K562 (cell line): ENCODE data around the gene QSOX2. TPM values are rescaled to one million over a fixed set of nuclear protein-coding genes. Genes with fewer than 3 reads are reported as not detected.

Source experiments
- ATF3 ChIP-seq, 2 experiments: fragments of 450-650 bp in 1 of 2; sonication (generic) in 1 of 2; formaldehyde crosslinking in 1 of 2; IDR thresholded peaks in 1 of 2; conservative IDR thresholded peaks in 1 of 2; 2 replicates each; pipeline versions ENCODE4 v1.6.1 to v1.8.1; 2016 to 2023; ENCODE audit warnings: mild to moderate bottlenecking in 2 of 2, moderate library complexity in 2 of 2, inconsistent platforms in 1 of 2, missing genetic modification reagents in 1 of 2
- ATF4 ChIP-seq: fragments of 450-650 bp; formaldehyde crosslinking; IDR thresholded peaks from 2 replicates; pipeline ENCODE4 v1.4.0; 2022; ENCODE audit warnings: mild to moderate bottlenecking, moderate library complexity
- CBFA2T2 ChIP-seq: fragments of 450-650 bp; conservative IDR thresholded peaks from 2 replicates; pipeline ENCODE4 v1.6.1; 2017; ENCODE audit warnings: mild to moderate bottlenecking
- CEBPG ChIP-seq, 3 experiments: fragments of 200-800 bp in 1 of 3; sonication (Bioruptor generic) in 1 of 3; sonication (generic) in 1 of 3; formaldehyde crosslinking in 1 of 3; IDR thresholded peaks in 2 of 3; conservative IDR thresholded peaks in 1 of 3; 2 replicates each; pipeline versions ENCODE4 v1.6.1 to v1.8.0; 2016 to 2022; ENCODE audit warnings: missing compliant biosample characterization in 2 of 3, missing genetic modification characterization in 2 of 3, mild to moderate bottlenecking in 1 of 3, missing genetic modification reagents in 1 of 3
- DIDO1 ChIP-seq: fragments of 450-650 bp; IDR thresholded peaks from 2 replicates; pipeline ENCODE4 v1.6.1; 2016; ENCODE audit warnings: low read depth, missing biosample characterization, missing genetic modification characterization
- HDAC2 ChIP-seq: fragments of 450-650 bp; IDR thresholded peaks from 2 replicates; pipeline ENCODE4 v1.6.1; 2016; ENCODE audit warnings: mild to moderate bottlenecking
- HOXB6 ChIP-seq: fragments of 250-450 bp; sonication (Bioruptor Pico); IDR thresholded peaks from 2 replicates; pipeline ENCODE4 v1.5.1; 2022; ENCODE audit warnings: mild to moderate bottlenecking, borderline replicate concordance
- L3MBTL2 ChIP-seq: fragments of 450-650 bp; IDR thresholded peaks from 2 replicates; pipeline ENCODE4 v1.6.1; 2016; ENCODE audit warnings: mild to moderate bottlenecking, moderate library complexity
- MAZ ChIP-seq, 2 experiments: fragments of 450-650 bp in 1 of 2; sonication (generic) in 1 of 2; formaldehyde crosslinking; IDR thresholded peaks in 1 of 2; conservative IDR thresholded peaks in 1 of 2; 2 replicates each; pipeline versions ENCODE4 v1.4.0 to v1.5.0; 2020; ENCODE audit warnings: mild to moderate bottlenecking in 1 of 2, missing genetic modification reagents in 1 of 2
- NFRKB ChIP-seq: fragments of 450-650 bp; IDR thresholded peaks from 2 replicates; pipeline ENCODE4 v1.6.1; 2016; ENCODE audit warnings: low read depth
- NR2C2 ChIP-seq, 2 experiments: fragments of 200-800 bp in 1 of 2; sonication (Bioruptor generic) in 1 of 2; sonication (generic) in 1 of 2; formaldehyde crosslinking in 1 of 2; IDR thresholded peaks; 2 replicates each; pipeline versions ENCODE4 v1.6.1 to v1.8.0; 2016 to 2022; ENCODE audit warnings: mild to moderate bottlenecking in 1 of 2, missing compliant biosample characterization in 1 of 2, missing genetic modification characterization in 1 of 2, missing genetic modification reagents in 1 of 2
- POLR2H ChIP-seq: IDR thresholded peaks from 2 replicates; pipeline ENCODE4 v1.6.1; 2016; ENCODE audit warnings: missing genetic modification characterization, low read depth, mild to moderate bottlenecking, control low read depth, missing compliant biosample characterization, moderate library complexity
- POLR3G ChIP-seq: IDR thresholded peaks from 2 replicates; pipeline ENCODE4 v1.6.1; 2011; ENCODE audit not compliant: insufficient read length, insufficient replicate concordance; ENCODE audit errors: extremely low read depth
- THRA ChIP-seq: fragments of 450-650 bp; IDR thresholded peaks from 2 replicates; pipeline ENCODE4 v1.6.1; 2017; ENCODE audit warnings: mild to moderate bottlenecking, moderate library complexity
- VEZF1 ChIP-seq: fragments of 200-800 bp; sonication (Bioruptor generic); IDR thresholded peaks from 2 replicates; pipeline ENCODE4 v1.6.1; 2017; ENCODE audit warnings: missing genetic modification characterization, missing compliant biosample characterization
- ZNF589 ChIP-seq: fragments of 200-800 bp; sonication (Bioruptor generic); IDR thresholded peaks from 2 replicates; pipeline ENCODE4 v1.6.1; 2016; ENCODE audit warnings: low read depth, missing genetic modification characterization, missing compliant biosample characterization
- polyA plus RNA-seq, 8 experiments: library from polyadenylated mRNA; depleted of rRNA in 4 of 8; stranded (reverse) in 5 of 8; unstranded in 3 of 8; fragments of >200 nt; fragmentation: Nextera tagmentation in 2 of 8; fragmentation: Illumina TruSeq in 1 of 8; extraction: Ambion mirVana in 2 of 8; extraction: Trizol in 1 of 8; gene quantifications; 2 replicates each; pipeline versions ENCODE4 v1.2.1 to v1.2.3, GENCODE V29; 2011 to 2014; ENCODE audit warnings: inconsistent platforms in 1 of 8, missing spikeins in 1 of 8
- total RNA-seq, 7 experiments: library from RNA; depleted of rRNA in 6 of 7; stranded (reverse); fragments of >200 nt in 6 of 7; fragmentation: Illumina TruSeq in 2 of 7; extraction: Trizol in 2 of 7; gene quantifications; 2 replicates each; pipeline versions ENCODE4 v1.2.1 to v1.2.3, GENCODE V29; 2011 to 2021; ENCODE audit warnings: low replicate concordance in 1 of 7

The QSOX2 gene
- total and polyA plus RNA-seq, 9 of the 15 experiments (the other 6 are each of a cell fraction or from before 2014, with no cell fraction given): 0.51 to 23.7 (median 12.7) TPM

- TF ChIP-seq THRA: no peak
- peak; percentile 71 for TF ChIP-seq ATF3 (IDR thresholded peaks at IDR 0.05)
- no peak for TF ChIP-seq ATF3 (CRISPR knock-in tag; conservative IDR thresholded peaks at IDR 0.05)
- TF ChIP-seq CEBPG (CRISPR knock-in tag; IDR thresholded peaks at IDR 0.05): 0 out of 2 replicates have a peak, but pooled peaks have one; percentile 40
- TF ChIP-seq CEBPG (tag; conservative IDR thresholded peaks at IDR 0.05 in 1 of 2, IDR thresholded peaks at IDR 0.05 in 1 of 2): peak; percentile 47 to 90
- peak; percentile 73 for TF ChIP-seq ATF4 (CRISPR knock-in tag)
- no peak for TF ChIP-seq CBFA2T2
- TF ChIP-seq MAZ (CRISPR knock-in tag; conservative IDR thresholded peaks at IDR 0.05 in 1 of 2, IDR thresholded peaks at IDR 0.05 in 1 of 2): peak; percentile 7 to 12; a peak in 1 of 4 replicates
- no peak for TF ChIP-seq NR2C2 (CRISPR knock-in tag; IDR thresholded peaks at IDR 0.05)
- TF ChIP-seq NR2C2 (tag; IDR thresholded peaks at IDR 0.05): 0 out of 2 replicates have a peak, but pooled peaks have one; percentile 15
- peak; percentile 20; the same call in 1 of the 2 replicates for TF ChIP-seq NFRKB
- peak; percentile 5; the same call in 1 of the 2 replicates for TF ChIP-seq ZNF589
- TF ChIP-seq POLR2H (tag): peak; percentile 78
- peak; percentile 58 for TF ChIP-seq VEZF1 (CRISPR knock-in tag)
- TF ChIP-seq L3MBTL2: no peak
- TF ChIP-seq DIDO1 (tag): no peak
- peak; percentile 17; the same call in 1 of the 2 replicates for TF ChIP-seq HDAC2
- no peak for TF ChIP-seq HOXB6
- TF ChIP-seq POLR3G: no peak
Observed at GRCh38 chr9:136192289-136193126, 53.1 kb downstream of the QSOX2 start (continued).
